NCI-H1436 treated with DMSO at 0.1 percent for 48 hours (cell line): ENCODE data around the gene XRCC6.
"Not testable (repeated sequence)": the region's sequence is repeated elsewhere in the genome, so short reads cannot be mapped to it uniquely, and the experiment has no call there.

Source experiments
- DNase-seq: peaks from one replicate; lab custom pipeline; 2025; lab: John Stamatoyannopoulos, UW

XRCC6 gene

DNA sequence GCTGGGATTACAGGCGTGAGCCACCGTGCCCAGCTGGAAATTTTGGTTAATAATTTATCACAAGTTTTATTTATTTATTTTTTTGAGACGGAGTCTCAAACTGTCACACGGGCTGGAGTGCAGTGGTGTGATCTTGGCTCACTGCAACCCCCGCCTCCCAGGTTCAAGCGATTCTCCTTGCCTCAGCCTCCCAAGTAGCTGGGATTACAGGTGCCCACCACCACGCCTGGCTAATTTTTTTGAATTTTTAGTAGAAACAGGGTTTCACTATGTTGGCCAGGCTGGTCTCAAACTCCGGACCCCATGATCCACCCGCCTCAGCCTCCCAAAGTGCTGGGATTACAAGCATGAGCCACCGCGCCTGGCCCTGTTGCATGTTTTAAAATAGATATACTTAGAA, 65.8 kb downstream of the XRCC6 start:
- DNase-seq, result not testable (repeated sequence)

DNA sequence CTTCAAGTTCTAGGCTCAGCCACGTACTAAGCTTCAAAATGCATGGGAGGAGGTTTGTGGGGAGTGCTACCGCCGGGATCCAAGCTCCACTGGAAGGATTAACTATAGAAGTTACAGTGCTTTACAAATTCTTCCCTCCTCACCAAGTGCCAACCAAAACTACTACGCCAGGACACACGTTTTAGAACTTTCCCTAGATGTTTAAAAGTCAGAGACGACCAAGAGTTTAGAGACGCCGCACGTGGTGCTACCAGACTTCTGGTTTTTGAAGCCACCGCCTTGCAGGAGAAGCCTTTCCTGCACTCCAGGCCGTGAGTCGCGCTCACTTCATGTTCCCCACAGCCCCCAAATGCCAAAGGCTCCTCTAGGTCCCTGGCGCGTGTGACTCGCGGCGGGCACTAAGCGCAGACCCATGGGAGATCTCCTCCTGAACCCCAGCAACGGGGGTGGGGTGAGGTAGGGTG, 66.8 kb downstream of the XRCC6 start:
- DNase-seq, result no peak

DNA sequence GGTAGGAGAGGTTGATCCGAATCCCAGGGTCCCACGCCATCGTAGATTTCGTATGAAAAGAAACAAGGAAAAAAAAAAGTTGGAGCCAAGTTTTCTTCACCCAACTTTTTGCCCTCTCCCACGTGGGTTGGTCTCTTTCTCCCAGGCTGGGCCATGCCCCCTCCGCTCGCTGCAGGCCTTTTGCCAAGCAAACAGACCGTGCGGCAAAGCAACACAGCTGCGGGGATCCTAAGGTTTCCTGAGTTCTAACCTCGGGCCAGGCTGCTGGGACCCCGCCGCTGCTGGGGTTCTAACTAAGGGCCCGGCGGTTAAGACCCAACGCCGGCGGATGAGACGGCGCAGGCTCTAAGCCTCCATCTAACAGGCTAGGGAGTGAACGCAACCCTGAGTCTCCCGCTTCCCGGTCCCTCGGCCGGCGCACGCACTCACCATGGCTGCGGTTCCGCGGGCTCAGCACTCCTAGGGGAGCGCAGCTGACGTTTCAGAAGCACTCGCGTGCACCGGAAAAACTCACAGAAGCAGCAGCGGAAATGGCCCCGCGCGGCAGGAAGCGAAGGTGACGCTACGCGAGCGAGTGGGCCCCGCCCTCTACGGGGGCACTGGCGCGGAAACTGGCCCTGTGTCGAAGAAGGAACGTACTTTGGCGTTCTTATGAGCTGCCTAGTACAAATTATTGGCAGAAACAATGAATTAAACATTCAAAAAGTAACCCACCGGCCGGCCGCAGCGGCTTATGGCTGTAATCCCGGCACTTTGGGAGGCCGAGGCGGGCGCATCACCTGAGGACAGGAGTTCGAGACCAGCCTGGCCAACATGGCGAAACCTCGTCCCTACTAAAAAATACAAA, 67.5 kb downstream of the XRCC6 start, which contains the start of gene SNU13:
SNU13 (minus strand) TSS at position 503 of the 847 bp plus-strand sequence; CDS start at position 432, 71 bp downstream.
- peak; percentile 30 for DNase-seq

DNA sequence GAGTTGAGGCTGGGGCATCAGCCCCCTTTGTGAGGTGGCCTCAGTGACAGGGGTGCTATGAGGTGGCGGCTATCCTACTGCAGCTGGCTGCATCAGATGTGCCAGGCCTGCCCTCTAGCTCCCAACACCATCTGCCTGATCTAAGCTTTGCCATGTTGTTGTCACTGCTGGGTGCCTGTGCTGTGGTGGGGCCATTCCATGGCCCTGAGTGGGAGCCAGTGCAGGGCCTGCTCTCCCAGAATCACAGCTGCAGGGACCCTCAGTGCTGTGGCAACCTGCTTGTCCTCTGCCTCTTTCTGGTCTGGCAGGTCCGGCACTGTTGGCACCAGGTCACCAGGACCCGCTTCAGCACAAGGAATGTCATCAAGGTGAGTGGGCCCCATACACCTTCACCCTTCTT, 69.4 kb downstream of the XRCC6 start:
- no peak for DNase-seq

DNA sequence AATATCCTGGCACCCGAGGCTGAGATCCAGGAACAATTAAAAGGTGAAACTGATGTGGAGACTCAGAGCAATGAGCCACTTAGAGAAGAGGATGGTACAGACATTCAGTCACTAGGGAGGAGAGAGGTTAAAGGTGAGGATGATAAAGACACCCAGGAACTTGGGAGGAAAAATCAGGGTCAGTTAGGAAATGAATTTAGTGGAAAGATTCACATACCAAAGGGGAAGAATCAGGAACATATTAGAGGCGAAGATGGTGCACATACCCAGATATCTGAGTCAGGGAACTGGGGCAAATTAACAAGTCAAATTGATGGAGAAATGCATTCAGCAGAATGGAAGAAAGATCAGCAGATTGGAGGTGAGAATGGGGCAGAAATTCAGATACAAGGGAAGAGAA, 74.1 kb downstream of the XRCC6 start:
- DNase-seq, result no peak

DNA sequence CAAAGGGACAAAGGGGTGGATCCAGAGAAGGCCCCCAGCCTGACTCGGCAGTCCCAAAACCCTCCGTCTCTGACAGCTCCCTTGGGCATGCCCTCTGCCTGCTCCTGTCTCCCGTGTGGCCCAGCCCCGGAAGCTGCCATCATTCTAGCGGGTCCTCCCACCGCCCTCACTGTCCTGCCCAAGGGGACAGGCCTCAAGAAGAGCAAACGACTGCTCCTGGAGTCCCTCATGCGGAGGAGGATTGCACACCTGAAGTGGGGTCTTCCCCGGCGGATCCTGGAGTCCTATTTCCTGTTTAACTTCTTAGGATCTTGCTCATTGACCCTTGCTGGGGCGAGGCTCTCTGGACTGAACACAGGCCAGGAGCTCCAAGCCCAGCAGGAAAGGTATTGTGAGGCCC, 75.6 kb downstream of the XRCC6 start:
- no peak for DNase-seq

DNA sequence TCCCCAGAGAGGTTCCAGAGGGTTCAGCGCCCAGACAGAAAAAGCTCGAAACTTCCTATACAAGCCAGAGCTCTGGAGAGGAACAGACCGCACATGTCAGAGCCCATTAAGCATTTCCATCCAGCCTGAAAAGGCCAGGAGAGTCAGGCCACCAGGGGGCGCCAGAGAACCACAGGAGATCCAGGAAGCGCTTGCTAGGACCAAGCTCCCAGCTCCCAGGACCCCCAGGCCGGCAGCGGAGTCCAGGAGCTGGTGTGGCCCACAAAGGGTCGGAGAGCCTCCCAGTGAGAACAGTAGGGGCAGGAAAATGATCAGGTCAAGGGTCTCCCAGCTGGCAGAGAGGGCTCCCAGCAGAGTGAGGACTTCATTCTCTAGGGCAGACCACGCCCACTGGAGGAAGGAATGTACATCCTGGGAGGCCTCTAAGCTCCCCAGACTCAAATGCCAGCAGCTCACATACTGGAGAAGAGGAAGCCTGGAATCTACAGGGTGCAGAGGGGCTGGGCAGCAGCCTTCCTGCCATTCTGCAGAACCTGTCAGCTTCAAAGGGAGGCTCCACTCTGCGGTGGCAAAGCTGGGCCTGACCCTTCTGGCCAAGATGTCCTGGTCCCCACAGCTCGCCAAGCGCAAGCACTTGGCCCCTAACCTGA, 76.2 kb downstream of the XRCC6 start:
- peak; percentile 29 for DNase-seq

DNA sequence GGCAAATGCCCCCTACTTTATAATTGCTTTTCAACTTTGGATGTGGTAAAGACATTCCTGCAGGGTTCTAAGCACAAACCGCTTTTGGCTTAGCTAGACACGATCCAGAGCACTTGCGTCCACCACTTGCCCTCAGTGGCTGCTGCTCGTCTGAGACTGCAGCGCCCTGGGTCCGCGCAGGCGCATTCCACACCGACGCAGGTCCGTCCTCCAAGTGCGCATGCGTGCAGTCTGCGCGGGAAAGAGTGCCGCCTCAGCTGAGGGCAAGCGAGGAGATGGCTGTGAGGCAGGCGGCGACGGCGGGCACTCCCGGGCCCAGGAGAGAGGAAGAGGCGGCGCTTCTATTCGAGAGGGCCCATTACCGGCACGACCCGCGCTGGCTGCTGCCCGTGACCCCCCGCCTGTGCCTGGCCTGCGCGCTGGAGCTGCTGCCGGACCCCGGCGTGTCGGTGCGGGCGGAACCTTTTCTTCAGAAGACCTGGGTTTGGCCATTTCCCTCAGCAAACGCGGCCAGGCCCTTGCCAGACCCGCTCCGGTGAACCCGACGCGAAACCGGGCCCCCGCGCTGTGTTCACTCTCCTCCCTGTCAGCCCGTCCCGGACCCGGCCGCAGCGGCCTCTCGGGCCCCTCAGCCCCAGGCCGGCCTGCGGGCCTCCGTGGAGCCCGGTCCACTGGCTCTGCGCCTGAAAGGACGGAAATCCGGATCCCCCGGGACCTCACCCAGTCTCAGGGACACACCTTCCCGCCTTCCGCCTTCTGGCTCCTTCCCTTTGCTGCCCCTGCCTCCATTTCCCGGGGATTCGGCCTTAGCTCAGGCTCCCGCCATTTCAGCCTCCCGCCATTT, 78.4 kb downstream of the XRCC6 start, which contains the start of gene MEI1:
MEI1 (plus strand) TSS at position 240 of the 844 bp plus-strand sequence; CDS start at position 276, 36 bp downstream.
- no peak for DNase-seq

DNA sequence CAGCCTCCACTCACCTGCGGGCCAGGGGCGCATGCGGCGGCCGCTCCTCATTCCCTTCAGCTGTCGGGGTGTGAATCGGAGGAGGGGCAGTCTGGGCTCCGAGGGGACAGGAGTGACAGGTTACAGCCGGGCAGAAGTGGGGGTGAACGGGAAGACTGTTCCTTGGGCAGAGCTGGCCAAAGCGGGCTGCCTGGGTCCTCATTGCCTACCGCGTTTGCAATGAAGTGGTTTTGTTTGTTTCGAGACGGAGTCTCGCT, 78.9 kb downstream of the XRCC6 start:
- DNase-seq, result no peak

DNA sequence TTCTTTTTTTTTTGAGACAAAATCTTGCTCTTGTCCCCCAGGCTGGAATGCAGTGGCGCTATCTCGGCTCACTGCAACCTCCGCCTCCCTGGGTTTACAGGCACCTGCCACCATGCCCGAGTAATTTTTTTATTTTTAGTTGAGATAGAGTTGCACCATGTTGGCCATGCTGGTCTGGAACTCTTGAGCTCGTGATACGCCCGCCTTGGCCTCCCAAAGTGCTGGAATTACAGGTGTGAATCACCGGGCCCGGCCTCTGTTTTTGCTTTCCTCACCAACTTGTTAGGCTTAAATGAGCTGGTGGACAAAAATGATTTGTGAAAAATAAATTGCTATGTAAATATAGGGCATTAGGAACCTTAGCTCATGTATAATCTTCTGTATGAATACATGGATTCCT, 81.7 kb downstream of the XRCC6 start:
- no peak for DNase-seq

DNA sequence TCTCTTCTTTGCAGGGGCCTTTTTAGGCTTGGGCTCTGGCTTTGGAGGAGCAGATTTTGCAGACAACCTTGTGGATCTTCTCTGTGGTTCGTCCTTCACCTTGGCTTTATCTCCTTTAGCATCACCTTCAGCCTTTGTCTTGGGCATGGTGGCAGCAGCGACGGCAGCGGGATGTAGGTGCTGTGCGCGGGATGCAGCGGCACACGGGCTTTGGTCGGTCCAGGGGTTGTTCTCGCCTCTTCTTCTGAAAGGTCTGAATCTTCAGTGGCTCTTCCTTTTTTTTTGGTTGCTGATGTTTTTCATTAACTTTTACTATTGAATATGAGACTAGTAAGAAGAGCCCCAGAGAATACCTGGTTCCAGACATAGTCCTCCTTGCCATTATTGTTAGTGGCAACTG, 88.2 kb downstream of the XRCC6 start:
- DNase-seq, result no peak

DNA sequence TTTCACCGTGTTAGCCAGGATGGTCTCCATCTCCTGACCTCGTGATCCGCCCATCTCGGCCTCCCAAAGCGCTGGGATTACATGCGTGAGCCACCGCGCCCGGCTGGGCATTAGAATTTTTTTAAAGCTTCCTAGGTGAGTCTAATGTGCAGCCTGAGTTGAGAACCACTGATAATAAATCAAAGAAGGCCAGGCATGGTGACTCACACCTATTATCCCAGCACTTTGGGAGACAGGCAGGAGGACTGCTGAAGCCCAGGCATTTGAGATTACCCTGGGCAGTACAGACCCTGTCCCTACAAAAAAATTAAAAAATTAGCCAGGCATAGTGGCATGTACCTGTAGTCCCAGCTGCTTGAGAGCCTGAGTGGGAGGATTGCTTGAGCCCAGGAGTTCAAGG, 91.9 kb downstream of the XRCC6 start:
- DNase-seq, result no peak
